ENCODE data around the gene ARHGAP30. TPM values are rescaled to one million over a fixed set of nuclear protein-coding genes. Genes with fewer than 3 reads are reported as not detected.
"Not testable (repeated sequence)": the region's sequence is repeated elsewhere in the genome, so short reads cannot be mapped to it uniquely, and the experiment has no call there.

The ARHGAP30 gene
- total RNA-seq, 4 donors from 2014 or later, result 6.1 to 14.1 (median 10.2) TPM

- Histone ChIP-seq H3K9me3 (no peaks in the 10 kb centered on the region), H3K36me3 (no peaks in the 10 kb centered on the region), H3K4me3 (no peak overlapping the region), H3K27ac (peak overlapping the region in 2 of 4 donors; percentile 14 to 26), H3K4me1 (peaks cover 0 to 16% (median 7%) of the 10 kb centered on the region in 4 donors), H3K27me3 (peaks cover 0 to 44% of the 10 kb centered on the region in 2 donors)
- TF ChIP-seq POLR2A (IDR thresholded peaks at IDR 0.05) (no peak), EP300 (IDR thresholded peaks at IDR 0.05) (no peak), CTCF (IDR thresholded peaks at IDR 0.05) (no peak)
- DNase-seq (ENCODE audit: low spot score in 2 of 2), result no peak
- WGBS, 2 donors, result 90 to 93% methylated on average over 1 of the region's 1 CpG
Observed at GRCh38 chr1:161018631-161018930, 51.1 kb downstream of the ARHGAP30 start.

GRCh38 chr1:161017756-161018630 lies 51.7 kb downstream of the ARHGAP30 start:
- H3K4me3 ChIP-seq, result no peak overlapping the region
- no peaks in the 10 kb centered on the region for H3K9me3 ChIP-seq
- no peak for DNase-seq (ENCODE audit: low spot score in 2 of 2)
- 79 to 85% methylated on average over 5 of the region's 5 CpGs for WGBS, 2 donors
- H3K4me1 ChIP-seq, result peaks cover 0 to 16% (median 10%) of the 10 kb centered on the region in 4 donors
- TF ChIP-seq CTCF (IDR thresholded peaks at IDR 0.05), result no peak
- no peak for TF ChIP-seq POLR2A (IDR thresholded peaks at IDR 0.05)
- no peak for TF ChIP-seq EP300 (IDR thresholded peaks at IDR 0.05)
- no peaks in the 10 kb centered on the region for H3K36me3 ChIP-seq
- H3K27ac ChIP-seq, result peak overlapping the region in 2 of 4 donors; percentile 14 to 26
- peaks cover 0 to 44% of the 10 kb centered on the region in 2 donors for H3K27me3 ChIP-seq

- not testable (repeated sequence) for DNase-seq (ENCODE audit: low spot score in 2 of 2); H3K36me3 ChIP-seq; H3K4me3 ChIP-seq; H3K9me3 ChIP-seq; H3K27ac ChIP-seq
- WGBS, 2 donors, result 66 to 76% methylated on average over 7 of the region's 7 CpGs
- H3K27me3 ChIP-seq, result peaks cover 0 to 37% of the 10 kb centered on the region in 2 donors
- peaks cover 0 to 16% (median 13%) of the 10 kb centered on the region in 4 donors for H3K4me1 ChIP-seq
Observed at GRCh38 chr1:161017181-161017580, 52.5 kb downstream of the ARHGAP30 start.

DNA sequence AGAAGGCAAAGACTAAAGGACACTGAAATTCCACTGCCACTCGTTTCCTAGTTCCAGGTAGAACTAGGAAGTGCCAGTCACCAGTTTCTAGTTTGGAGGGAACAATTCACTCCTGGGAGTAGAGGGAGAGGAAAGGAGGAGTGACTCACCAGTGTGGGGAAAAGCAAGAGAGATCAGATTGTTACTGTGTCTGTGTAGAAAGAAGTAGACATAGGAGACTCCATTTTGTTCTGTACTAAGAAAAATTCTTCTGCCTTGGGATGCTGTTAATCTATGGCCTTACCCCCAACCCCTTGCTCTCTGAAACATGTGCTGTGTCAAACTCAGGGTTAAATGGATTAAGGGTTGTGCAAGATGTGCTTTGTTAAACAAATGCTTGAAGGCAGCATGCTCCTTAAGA lies 53.0 kb downstream of the ARHGAP30 start:
- H3K9me3 ChIP-seq; DNase-seq (ENCODE audit: low spot score in 2 of 2); H3K36me3 ChIP-seq; H3K4me3 ChIP-seq: not testable (repeated sequence)
- Histone ChIP-seq H3K27ac (peak overlapping the region in 1 of 4 donors; percentile 8), H3K27me3 (peaks cover 0 to 32% of the 10 kb centered on the region in 2 donors), H3K4me1 (peaks cover 0 to 16% (median 13%) of the 10 kb centered on the region in 4 donors)
- WGBS, 2 donors, result 49 to 70% methylated on average over 1 of the region's 1 CpG

- Histone ChIP-seq H3K4me3 (peak overlapping the region in 2 of 4 donors; percentile 10 to 21), H3K27ac (peak overlapping the region in 3 of 4 donors; percentile 78 to 83 (median 80)), H3K9me3 (no peaks in the 10 kb centered on the region), H3K27me3 (peaks cover 0 to 8% of the 10 kb centered on the region in 2 donors), H3K36me3 (no peaks in the 10 kb centered on the region), H3K4me1 (peaks cover 0 to 12% (median 0%) of the 10 kb centered on the region in 4 donors)
- WGBS, 2 donors, result 52 to 55% methylated on average over 15 of the region's 15 CpGs
- TF ChIP-seq EP300 (IDR thresholded peaks at IDR 0.05) (peak; percentile 57 to 90), POLR2A (IDR thresholded peaks at IDR 0.05) (peak in 1 of 2 donors; percentile 23), CTCF (IDR thresholded peaks at IDR 0.05) (no peak)
- peak; percentile 49 to 78 for DNase-seq (ENCODE audit: low spot score in 2 of 2)
Observed at GRCh38 chr1:161013488-161014230, 56.0 kb downstream of the ARHGAP30 start.

DNA sequence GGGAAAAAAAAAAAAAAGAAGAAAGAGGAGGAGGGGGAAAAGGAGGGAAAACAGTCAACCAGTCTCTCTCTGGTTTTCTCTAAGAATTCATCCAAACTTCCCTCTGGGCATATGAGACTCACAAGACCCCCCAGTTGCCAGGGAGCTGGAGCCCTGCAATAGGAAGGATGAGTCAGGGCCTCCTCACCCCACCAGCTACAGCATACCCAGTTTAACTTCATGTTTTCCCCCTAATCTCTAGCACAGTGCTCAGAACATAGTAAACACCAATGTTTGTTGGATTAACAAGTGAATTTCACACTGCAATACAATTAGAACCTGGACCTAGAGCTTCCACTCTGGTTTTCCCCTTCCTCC lies 56.6 kb downstream of the ARHGAP30 start:
- H3K36me3 ChIP-seq, result no peaks in the 10 kb centered on the region
- H3K27ac ChIP-seq, result peak overlapping the region in 3 of 4 donors; percentile 78 to 83 (median 80)
- no peak for DNase-seq (ENCODE audit: low spot score in 2 of 2)
- peaks cover 0 to 12% (median 0%) of the 10 kb centered on the region in 4 donors for H3K4me1 ChIP-seq
- no peak for TF ChIP-seq EP300 (IDR thresholded peaks at IDR 0.05)
- TF ChIP-seq POLR2A (IDR thresholded peaks at IDR 0.05), result no peak
- TF ChIP-seq CTCF (IDR thresholded peaks at IDR 0.05), result no peak
- peaks cover 0 to 3% of the 10 kb centered on the region in 2 donors for H3K27me3 ChIP-seq
- H3K4me3 ChIP-seq, result peak overlapping the region in 2 of 4 donors; percentile 10 to 21
- no peaks in the 10 kb centered on the region for H3K9me3 ChIP-seq

Data from tibial nerve (tissue), 4 donors.